Mucosa of descending colon (tissue), 3 donors: ENCODE data around the gene MSI2. TPM values are rescaled to one million over a fixed set of nuclear protein-coding genes. Genes with fewer than 3 reads are reported as not detected.

ENCODE experiments used
- ATAC-seq: fragments of 200-7000 bp; cut with Tn5 transposase; one replicate; pipeline ENCODE4 v1.9.1; 2020; ENCODE audit warnings: mild to moderate bottlenecking, moderate library complexity
- DNase-seq, 3 donors: peaks; one replicate each; pipeline ENCODE4 v3.0.0-alpha.2; 2020
- H3K36me3 ChIP-seq: fragments of 200-600 bp; one replicate; pipeline ENCODE4 v1.8.0; 2021; ENCODE audit warnings: low read depth, mild to moderate bottlenecking
- H3K4me1 ChIP-seq: fragments of 200-600 bp; one replicate; pipeline ENCODE4 v1.8.0; 2021; ENCODE audit warnings: low read depth, mild to moderate bottlenecking
- H3K4me3 ChIP-seq: fragments of 200-600 bp; one replicate; pipeline ENCODE4 v1.8.0; 2021; ENCODE audit warnings: mild to moderate bottlenecking
- H3K9me3 ChIP-seq: fragments of 200-600 bp; one replicate; pipeline ENCODE4 v1.8.0; 2021; ENCODE audit warnings: mild to moderate bottlenecking
- CTCF ChIP-seq: fragments of 200-600 bp; IDR thresholded peaks from one replicate; pipeline ENCODE4 v1.8.0; 2022; ENCODE audit warnings: antibody characterized with exemption, mild to moderate bottlenecking
- intact Hi-C, 2 donors: fragments of 100-400 bp; cut with DNase I in 1 of 2; cut with micrococcal nuclease in 1 of 2; formaldehyde crosslinking; loops; one replicate each; pipeline versions ENCODE4 v1.11.0 to v1.11.1; 2022; cut with DNase I, micrococcal nuclease
- total RNA-seq, 3 donors: library from RNA; stranded (reverse); fragmentation: NEBNext Ultra II Directional in 2 of 3; extraction: Animal tissue kit (Norgen Biotek cat#: 25700) in 2 of 3; gene quantifications; one replicate each; pipeline versions ENCODE4 v1.2.1 to v1.2.4, GENCODE V29; 2021 to 2023
- donor health status: DM: no; HTN: no; CAD: no; lungs with moderate emphysema.
- donor health status: DM: no; HTN: no; CAD: no.
- donor health status: DM: no; HTN: yes; CAD: no.

Gene MSI2
- total RNA-seq, 3 donors from 2014 or later, result 60.0 to 72.6 (median 65.7) TPM

- H3K4me3 ChIP-seq, result no peak overlapping the region
- H3K36me3 ChIP-seq, result no peaks in the 10 kb centered on the region
- no peak for ATAC-seq
- H3K4me1 ChIP-seq, result no peaks in the 10 kb centered on the region
- H3K9me3 ChIP-seq, result no peaks in the 10 kb centered on the region
- no peak for TF ChIP-seq CTCF
- no peak for DNase-seq
- intact Hi-C loops, result no loop called here
Observed at GRCh38 chr17:57644326-57644725, 388.0 kb downstream of the MSI2 start.

DNA sequence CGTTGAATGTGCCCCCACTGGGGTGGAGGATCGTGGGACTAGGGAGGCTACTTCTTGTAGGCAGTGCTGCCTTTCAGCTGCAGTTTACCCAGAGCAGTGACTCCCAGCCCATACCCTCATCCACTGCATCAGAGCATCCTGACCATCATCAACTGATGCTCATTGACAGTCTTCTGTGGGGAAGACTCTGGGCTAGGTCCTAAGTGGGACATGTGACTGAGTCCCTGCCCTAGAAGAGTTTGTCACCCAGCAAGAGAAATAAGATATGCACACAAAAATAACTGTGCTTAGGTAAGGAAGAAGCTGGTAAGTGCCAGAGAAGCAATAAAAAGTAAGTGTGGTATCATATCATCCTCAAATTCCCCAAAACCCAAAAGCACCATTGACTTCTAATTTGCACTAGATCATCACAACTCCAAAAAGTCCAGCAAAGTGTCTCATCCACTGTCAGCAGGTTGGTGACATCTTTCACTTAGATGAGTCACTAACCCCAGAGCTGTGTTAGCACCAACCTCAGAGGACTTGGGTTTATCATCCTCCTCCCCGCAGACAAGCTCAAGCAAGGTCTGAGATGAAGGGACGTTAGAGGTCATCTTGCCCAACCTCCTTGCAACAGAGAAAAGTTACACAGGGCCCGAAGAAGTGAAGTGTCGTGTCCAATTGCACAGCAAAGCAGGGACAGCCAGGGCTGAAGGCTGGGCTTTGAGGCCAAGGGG is 389.8 kb downstream of the MSI2 start:
- no peak for DNase-seq
- ATAC-seq, result no peak
- H3K9me3 ChIP-seq, result no peaks in the 10 kb centered on the region
- intact Hi-C loops, result no loop called here
- H3K36me3 ChIP-seq, result no peaks in the 10 kb centered on the region
- no peak for TF ChIP-seq CTCF
- no peak overlapping the region for H3K4me3 ChIP-seq
- H3K4me1 ChIP-seq, result no peaks in the 10 kb centered on the region

DNA sequence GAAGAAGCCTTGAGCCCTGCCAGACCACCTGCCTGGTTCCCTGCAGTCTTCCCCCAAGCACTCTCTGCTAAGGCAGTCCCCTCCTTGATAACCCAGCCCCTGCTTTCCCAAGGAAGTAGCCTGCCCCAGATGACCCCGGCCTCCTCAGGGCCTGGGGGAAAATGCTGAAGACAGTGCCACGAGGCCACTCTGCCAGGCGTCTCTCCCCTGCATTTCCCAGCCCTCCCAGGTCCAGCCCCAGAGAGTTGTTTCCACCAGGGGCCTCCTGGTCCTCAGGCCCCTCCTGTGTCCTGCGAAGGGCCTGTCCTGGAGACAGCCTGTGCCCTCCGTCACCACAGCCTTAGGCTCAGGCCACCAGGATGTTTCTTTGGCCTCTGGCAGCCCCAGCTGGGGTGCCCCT is 392.4 kb downstream of the MSI2 start:
- DNase-seq, result no peak
- no peaks in the 10 kb centered on the region for H3K4me1 ChIP-seq
- H3K36me3 ChIP-seq, result no peaks in the 10 kb centered on the region
- no peaks in the 10 kb centered on the region for H3K9me3 ChIP-seq
- intact Hi-C loops, result no loop called here
- H3K4me3 ChIP-seq, result no peak overlapping the region
- ATAC-seq, result no peak
- no peak for TF ChIP-seq CTCF

DNA sequence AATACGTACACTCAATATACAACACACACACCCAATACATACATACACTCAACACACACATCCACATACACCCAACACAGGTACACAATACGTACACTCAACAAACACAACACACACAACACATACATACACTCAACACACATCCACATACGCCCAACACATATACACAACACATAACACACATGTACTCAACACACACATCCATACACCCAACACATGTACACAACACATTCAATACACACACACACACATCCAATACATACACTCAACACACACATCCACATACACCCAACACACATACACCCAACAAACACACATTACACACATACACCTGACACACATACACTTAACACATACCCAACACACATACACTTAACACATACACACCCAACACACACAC is 392.9 kb downstream of the MSI2 start:
- H3K36me3 ChIP-seq, result no peaks in the 10 kb centered on the region

GRCh38 chr17:57649731-57650484 is 393.6 kb downstream of the MSI2 start:
- DNase-seq, result no peak
- Histone ChIP-seq H3K9me3 (no peaks in the 10 kb centered on the region), H3K36me3 (no peaks in the 10 kb centered on the region), H3K4me3 (no peak overlapping the region), H3K4me1 (no peaks in the 10 kb centered on the region)
- ATAC-seq, result no peak
- intact Hi-C loops, result no loop called here
- TF ChIP-seq CTCF, result no peak

More for the DNA sequence above, 392.9 kb downstream of the MSI2 start:
- ATAC-seq, result no peak
- TF ChIP-seq CTCF, result no peak
- Histone ChIP-seq H3K9me3 (no peaks in the 10 kb centered on the region), H3K4me1 (no peaks in the 10 kb centered on the region), H3K4me3 (no peak overlapping the region)
- intact Hi-C loops, result no loop called here
- no peak for DNase-seq
